Heart right ventricle (tissue), 16 donors: ENCODE measurements around the gene JADE1. TPM values are rescaled to one million over a fixed set of nuclear protein-coding genes. Genes with fewer than 3 reads are reported as not detected.

ENCODE experiments used
- ATAC-seq, 8 donors: fragments of 200-7000 bp; cut with Tn5 transposase; one replicate each; pipeline ENCODE4 v1.9.1; 2020; ENCODE audit warnings: mild to moderate bottlenecking in 8 of 8, moderate library complexity in 8 of 8, moderate number of reproducible peaks in 1 of 8
- DNase-seq, 2 donors: peaks; one replicate each; pipeline ENCODE4 v3.0.0-alpha.2; 2020
- H3K27ac ChIP-seq, 10 donors: fragments of 200-600 bp; sonication (generic) in 2 of 10; one replicate each; pipeline versions ENCODE4 v1.5.0 to v1.8.0; 2020 to 2022; ENCODE audit warnings: mild to moderate bottlenecking in 3 of 10
- H3K27me3 ChIP-seq, 7 donors: fragments of 200-600 bp; one replicate each; pipeline ENCODE4 v1.8.0; 2021 to 2022; ENCODE audit warnings: mild to moderate bottlenecking in 2 of 7
- H3K36me3 ChIP-seq, 9 donors: fragments of 200-600 bp; sonication (generic) in 1 of 9; one replicate each; pipeline versions ENCODE4 v1.5.0 to v1.8.0; 2020 to 2022; ENCODE audit warnings: mild to moderate bottlenecking in 2 of 9
- H3K4me1 ChIP-seq, 9 donors: fragments of 200-600 bp; sonication (generic) in 1 of 9; one replicate each; pipeline versions ENCODE4 v1.5.0 to v1.8.0; 2020 to 2022; ENCODE audit warnings: mild to moderate bottlenecking in 4 of 9
- H3K4me3 ChIP-seq, 10 donors: fragments of 200-600 bp; sonication (generic) in 2 of 10; one replicate each; pipeline versions ENCODE4 v1.5.0 to v1.8.0; 2020 to 2022; ENCODE audit warnings: mild to moderate bottlenecking in 7 of 10, moderate library complexity in 2 of 10
- H3K9me3 ChIP-seq, 11 donors: fragments of 200-600 bp in 10 of 11; sonication (generic) in 2 of 11; one replicate each; pipeline versions ENCODE4 v1.5.0 to v1.8.0; 2013 to 2022; ENCODE audit warnings: mild to moderate bottlenecking in 2 of 11, control low read depth in 1 of 11, moderate library complexity in 1 of 11
- WGBS, 2 donors: extraction: QIAGEN DNeasy Blood & Tissue Kit; methylation state at CpG; one replicate each; pipeline ENCODE4 v1.1.7; 2013; ENCODE audit warnings: inconsistent platforms in 1 of 2; 5-methylcytosine and 5-hydroxymethylcytosine counted together
- intact Hi-C, 10 donors: fragments of 100-400 bp; cut with DNase I; formaldehyde crosslinking; loops; one replicate each; pipeline versions ENCODE4 v1.11.1 to v1.14.2; 2022
- polyA plus RNA-seq, 2 donors: library from polyadenylated mRNA; stranded (reverse); fragments of 200-250 nt; gene quantifications; one replicate each; pipeline ENCODE4 v1.2.3, GENCODE V29; 2013
- total RNA-seq, 10 donors: library from RNA; stranded (reverse); fragmentation: NEBNext Ultra II Directional in 3 of 10; extraction: Animal tissue kit (Norgen Biotek cat#: 25700) in 3 of 10; gene quantifications; one replicate each; pipeline versions ENCODE4 v1.2.1 to v1.2.4, GENCODE V29; 2021 to 2023
- TF ChIP-seq, protein P1 (sequence below), 9 donors: fragments of 200-600 bp; sonication (generic) in 2 of 9; IDR thresholded peaks; one replicate each; pipeline versions ENCODE4 v1.5.0 to v1.8.0; 2021 to 2022; ENCODE audit warnings: antibody characterized with exemption in 9 of 9, mild to moderate bottlenecking in 5 of 9, moderate library complexity in 1 of 9
- donor health status: Arrhythmogenic right ventricular cardiomyopathy.
- donor health status: ischemic (EF 13 %, LVEDD 7.1; RV severe dilation, severe dysfunction).
- donor health status: healthy with polysubstance abuse.
- donor health status: DM: no; HTN: yes; CAD: no.
- donor health status: DM: no; HTN: no; CAD: no.
- donor health status: ischemic (EF 25% LVEDD 6.9; RV normal size, moderate dysfunction).
- donor health status: ischemic (EF 25% LVEDD 5.7; RV mildly dilated, moderate dysfunction).
- donor health status: healthy.
- donor health status: DM: yes; HTN: yes; CAD: no.
- donor health status: Ischemic cardiomyopathy.
- donor health status: ischemic (EF 35%, LVEDD 5.7; RV mildly dilated, moderate dysfunction).
- donor health status: nonischemic (EF 11% LVEDD 7.7; RV severe dilation, severe dysfunction).
- donor health status: DM: yes; HTN: yes; CAD: no.
- donor health status: PGD.
- donor health status: ischemic (EF 29% LVEDD 5.4; RV normal size, mild dysfunction).
- donor health status: nonischemic (EF 23%, LVEDD 6.1; RV moderate dilation, normal function).

The JADE1 gene
- total and polyA plus RNA-seq, 12 donors, result 12.1 to 32.3 (median 23.5) TPM

DNA sequence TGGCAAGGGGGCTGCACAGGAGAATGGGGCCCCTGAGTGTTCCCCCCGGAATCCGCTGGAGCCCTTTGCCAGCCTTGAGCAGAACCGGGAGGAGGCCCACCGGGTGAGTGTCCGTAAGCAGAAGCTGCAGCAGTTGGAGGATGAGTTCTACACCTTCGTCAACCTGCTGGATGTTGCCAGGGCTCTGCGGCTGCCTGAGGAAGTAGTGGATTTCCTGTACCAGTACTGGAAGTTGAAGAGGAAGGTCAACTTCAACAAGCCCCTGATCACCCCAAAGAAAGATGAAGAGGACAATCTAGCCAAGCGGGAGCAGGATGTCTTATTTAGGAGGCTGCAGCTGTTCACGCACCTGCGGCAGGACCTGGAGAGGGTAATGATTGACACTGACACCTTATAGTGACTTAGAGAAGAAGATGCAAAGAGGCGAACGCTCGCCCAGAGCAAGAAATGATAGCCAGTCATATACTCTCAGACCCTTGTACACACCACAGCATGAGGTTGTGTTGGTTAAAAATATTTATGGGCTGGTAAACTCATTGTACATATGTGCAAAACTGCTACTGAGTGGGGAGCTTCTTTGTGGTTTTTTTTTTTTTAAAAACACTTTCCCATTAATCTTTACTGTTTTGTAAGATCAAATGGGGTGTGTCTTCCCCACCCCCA lies 52.5 kb downstream of the JADE1 start:
- ATAC-seq (no peak), DNase-seq (no peak)
- H3K4me3 ChIP-seq, result no peak overlapping the region
- H3K36me3 ChIP-seq, result peaks cover 0 to 86% (median 15%) of the 10 kb centered on the region in 9 donors
- peak overlapping the region in 2 of 10 donors; percentile 6 to 46 for H3K27ac ChIP-seq
- no peaks in the 10 kb centered on the region for H3K27me3 ChIP-seq
- TF ChIP-seq, protein P1, sequence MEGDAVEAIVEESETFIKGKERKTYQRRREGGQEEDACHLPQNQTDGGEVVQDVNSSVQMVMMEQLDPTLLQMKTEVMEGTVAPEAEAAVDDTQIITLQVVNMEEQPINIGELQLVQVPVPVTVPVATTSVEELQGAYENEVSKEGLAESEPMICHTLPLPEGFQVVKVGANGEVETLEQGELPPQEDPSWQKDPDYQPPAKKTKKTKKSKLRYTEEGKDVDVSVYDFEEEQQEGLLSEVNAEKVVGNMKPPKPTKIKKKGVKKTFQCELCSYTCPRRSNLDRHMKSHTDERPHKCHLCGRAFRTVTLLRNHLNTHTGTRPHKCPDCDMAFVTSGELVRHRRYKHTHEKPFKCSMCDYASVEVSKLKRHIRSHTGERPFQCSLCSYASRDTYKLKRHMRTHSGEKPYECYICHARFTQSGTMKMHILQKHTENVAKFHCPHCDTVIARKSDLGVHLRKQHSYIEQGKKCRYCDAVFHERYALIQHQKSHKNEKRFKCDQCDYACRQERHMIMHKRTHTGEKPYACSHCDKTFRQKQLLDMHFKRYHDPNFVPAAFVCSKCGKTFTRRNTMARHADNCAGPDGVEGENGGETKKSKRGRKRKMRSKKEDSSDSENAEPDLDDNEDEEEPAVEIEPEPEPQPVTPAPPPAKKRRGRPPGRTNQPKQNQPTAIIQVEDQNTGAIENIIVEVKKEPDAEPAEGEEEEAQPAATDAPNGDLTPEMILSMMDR (IDR thresholded peaks at IDR 0.05), result no peak
- intact Hi-C loops, result loop anchor here (2.0 to 10.0 kb wide), 14 partner anchors 49 to 670 kb away; partner anchors contain the start of gene JADE1 (in 1 of the 10)
- WGBS, 2 donors, result 73 to 82% methylated on average over 13 of the region's 13 CpGs
- no peaks in the 10 kb centered on the region for H3K9me3 ChIP-seq
- H3K4me1 ChIP-seq, result peaks cover 3 to 55% (median 46%) of the 10 kb centered on the region in 9 donors

DNA sequence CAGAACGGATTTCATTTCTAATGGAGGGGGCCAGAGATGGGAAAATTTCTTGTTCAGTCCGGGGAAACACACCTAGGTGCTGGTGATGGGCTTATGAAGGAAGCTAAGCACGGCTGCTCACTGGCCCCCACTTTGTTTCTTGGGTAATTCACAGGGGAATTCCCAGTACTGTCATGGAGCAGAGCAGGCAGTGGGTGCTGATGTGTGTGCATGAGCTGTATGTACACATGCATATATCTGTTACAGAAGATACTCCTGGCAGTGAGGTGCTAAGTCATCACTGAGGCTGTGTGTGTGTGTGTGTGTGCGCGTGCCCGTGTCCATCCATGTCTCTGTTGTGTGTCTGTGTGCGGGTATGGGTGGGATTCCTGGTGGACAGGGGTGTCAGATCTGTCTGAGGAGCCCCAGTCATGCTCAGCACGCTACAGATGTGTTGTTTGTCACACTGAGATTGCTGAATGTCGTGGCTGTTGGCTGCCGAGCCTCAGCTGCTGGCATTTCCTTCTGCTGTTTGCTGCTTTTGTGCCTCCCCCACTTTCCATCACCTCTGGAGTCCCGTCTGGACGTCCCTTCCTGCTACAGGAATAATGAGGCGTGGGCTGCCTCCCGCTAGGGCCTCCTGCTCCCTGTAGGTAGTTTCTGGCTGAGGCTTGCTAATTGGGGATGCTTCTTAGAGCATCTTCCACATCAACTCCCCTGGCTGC lies 53.3 kb downstream of the JADE1 start:
- peak in 3 of 8 donors; percentile 2 to 39 (median 2) for ATAC-seq
- intact Hi-C loops, result loop anchor here (1.0 to 10.0 kb wide), 15 partner anchors 50 to 670 kb away; partner anchors contain the start of gene JADE1 (in 1 of the 10)
- DNase-seq, result no peak
- H3K27me3 ChIP-seq, result no peaks in the 10 kb centered on the region
- 72 to 73% methylated on average over 14 of the region's 14 CpGs for WGBS, 2 donors
- H3K4me3 ChIP-seq, result peak overlapping the region in 1 of 10 donors; percentile 0
- TF ChIP-seq, protein P1 (IDR thresholded peaks at IDR 0.05), result no peak
- peaks cover 0 to 86% (median 15%) of the 10 kb centered on the region in 9 donors for H3K36me3 ChIP-seq
- H3K9me3 ChIP-seq, result no peaks in the 10 kb centered on the region
- peaks cover 3 to 55% (median 46%) of the 10 kb centered on the region in 9 donors for H3K4me1 ChIP-seq
- peak overlapping the region in 2 of 10 donors; percentile 26 to 46 for H3K27ac ChIP-seq

DNA sequence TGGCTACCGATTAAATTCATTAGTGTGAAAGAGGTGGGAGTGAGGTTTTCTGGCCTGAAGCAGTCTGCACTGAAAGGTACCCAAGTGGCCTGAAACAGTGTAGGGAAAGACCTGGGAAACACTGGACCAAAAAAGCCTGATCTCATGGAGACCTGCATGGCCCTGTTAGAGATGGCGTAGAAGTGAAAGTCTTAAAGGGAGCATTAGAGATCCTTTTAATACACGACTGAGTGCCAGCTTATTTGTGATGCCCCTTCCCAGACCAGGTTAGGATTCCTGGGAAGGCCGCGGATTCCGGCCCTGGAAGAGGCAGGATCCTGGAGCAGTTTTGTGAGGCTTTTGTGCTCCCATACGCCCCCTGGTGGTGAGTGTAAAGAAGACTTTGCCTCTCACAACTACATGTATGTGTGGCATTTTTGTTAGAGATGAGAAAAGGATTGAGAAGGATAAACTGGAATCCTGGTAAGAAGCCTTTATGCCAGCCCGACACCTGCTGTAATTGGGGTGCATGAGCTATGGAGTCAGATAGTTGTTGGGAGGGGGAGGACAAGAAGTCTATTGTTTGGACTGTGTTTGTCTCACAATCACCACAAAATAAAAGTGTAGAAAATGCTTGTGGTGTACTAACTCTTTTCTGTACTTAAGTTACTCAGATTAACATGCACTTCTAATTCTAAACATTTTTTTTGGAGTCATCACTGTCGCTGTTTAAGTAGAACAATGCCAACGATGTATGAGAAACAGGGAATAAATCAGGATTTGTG lies 54.0 kb downstream of the JADE1 start:
- intact Hi-C loops, result loop anchor here (1.0 to 10.0 kb wide), 15 partner anchors 51 to 671 kb away; partner anchors contain the start of gene JADE1 (in 1 of the 10)
- Histone ChIP-seq H3K36me3 (peaks cover 0 to 86% (median 20%) of the 10 kb centered on the region in 9 donors), H3K27me3 (no peaks in the 10 kb centered on the region), H3K27ac (peak overlapping the region in 2 of 10 donors; percentile 26 to 46), H3K4me3 (peak overlapping the region in 1 of 10 donors; percentile 0), H3K9me3 (no peaks in the 10 kb centered on the region), H3K4me1 (peaks cover 3 to 54% (median 42%) of the 10 kb centered on the region in 9 donors)
- TF ChIP-seq, protein P1 (IDR thresholded peaks at IDR 0.05), result peak; percentile 82 to 94 (median 88)
- DNase-seq (peak; percentile 66 to 83), ATAC-seq (peak; percentile 48 to 71 (median 65))
- WGBS, 2 donors, result 38 to 40% methylated on average over 10 of the region's 10 CpGs

DNA sequence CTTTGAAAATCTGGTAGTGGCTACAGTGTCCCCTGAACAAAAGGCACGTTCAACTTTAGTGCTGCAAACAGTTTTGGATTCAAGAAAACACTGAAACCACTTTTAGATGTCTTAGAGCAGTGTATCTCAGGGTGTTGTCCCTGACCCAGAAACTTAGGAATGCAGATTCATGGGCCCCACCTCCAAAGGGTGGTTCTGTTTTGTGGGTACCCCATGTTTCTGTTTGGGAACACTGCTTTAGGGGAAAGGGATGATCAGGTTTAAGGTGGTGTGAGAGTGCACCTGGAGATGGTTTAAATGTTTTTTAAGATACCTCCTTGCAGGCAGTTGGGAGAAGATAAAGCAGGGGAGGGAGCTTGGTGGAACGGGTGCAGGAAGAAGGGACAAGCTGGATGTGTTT lies 55.6 kb downstream of the JADE1 start:
- Histone ChIP-seq H3K4me3 (no peak overlapping the region), H3K36me3 (peaks cover 0 to 96% (median 24%) of the 10 kb centered on the region in 9 donors), H3K4me1 (peaks cover 0 to 41% (median 26%) of the 10 kb centered on the region in 9 donors), H3K9me3 (no peaks in the 10 kb centered on the region), H3K27ac (no peak overlapping the region), H3K27me3 (no peaks in the 10 kb centered on the region)
- WGBS, 2 donors, result 74 to 77% methylated on average over 2 of the region's 2 CpGs
- ATAC-seq, result no peak
- intact Hi-C loops, result loop anchor here in 6 of 10 donors (10.0 kb wide), 5 partner anchors 60 to 670 kb away; partner anchors contain the start of gene JADE1 (in 1 of the 6)
- no peak for DNase-seq
- TF ChIP-seq, protein P1 (IDR thresholded peaks at IDR 0.05), result no peak
